Epithelial cell of esophagus (primary cell): ENCODE measurements around the gene ZIC1.

Experiments
- DNase-seq: peaks from one replicate; pipeline ENCODE4 v3.0.0; 2010; ENCODE audit warnings: low read depth
- H3K4me3 ChIP-seq: 2 replicates; pipeline ENCODE4 v1.5.1; 2011; ENCODE audit warnings: mild to moderate bottlenecking, low read length, control low read depth
- TF ChIP-seq, protein P1 (sequence below): IDR thresholded peaks from 2 replicates; pipeline ENCODE4 v1.5.1; 2011; ENCODE audit warnings: low read depth, mild to moderate bottlenecking, low read length, control low read depth, inconsistent platforms; ENCODE audit not compliant: insufficient read depth; ENCODE audit errors: missing control alignments

Gene ZIC1

DNA sequence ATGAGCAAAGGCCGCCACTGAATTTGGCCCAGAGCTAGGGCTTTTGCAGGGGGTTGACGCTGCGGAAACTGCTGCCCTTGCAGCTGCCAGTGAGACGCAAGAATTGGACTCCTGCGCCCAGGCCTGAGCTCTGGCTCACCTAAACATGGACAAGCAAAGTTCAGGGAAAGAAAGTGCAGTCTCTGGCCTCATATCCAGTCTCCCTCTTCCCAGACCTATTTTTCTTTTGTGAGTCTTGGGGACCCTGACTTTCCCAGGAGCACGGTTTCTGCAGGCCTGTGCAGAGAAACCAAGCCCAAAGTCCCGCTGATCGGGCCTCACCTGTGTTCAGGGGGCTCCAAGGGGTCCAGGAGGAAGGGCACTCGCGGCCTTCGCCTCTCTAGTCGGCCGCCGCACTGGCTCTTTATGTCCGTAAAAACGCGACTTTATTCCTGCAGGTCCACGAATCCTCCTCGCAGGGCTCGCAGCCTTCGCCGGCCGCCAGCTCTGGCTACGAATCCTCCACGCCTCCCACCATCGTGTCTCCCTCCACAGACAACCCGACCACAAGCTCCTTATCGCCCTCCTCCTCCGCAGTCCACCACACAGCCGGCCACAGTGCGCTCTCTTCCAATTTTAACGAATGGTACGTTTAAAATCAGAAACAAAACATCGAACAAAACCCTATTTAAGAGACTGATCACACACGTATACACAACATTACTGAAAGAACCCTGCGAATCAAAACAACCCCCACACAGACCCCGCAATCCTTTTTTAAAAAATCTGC, 3.9 kb downstream of the ZIC1 start:
- no peak for DNase-seq
- no peak overlapping the region for H3K4me3 ChIP-seq
- TF ChIP-seq, protein P1, sequence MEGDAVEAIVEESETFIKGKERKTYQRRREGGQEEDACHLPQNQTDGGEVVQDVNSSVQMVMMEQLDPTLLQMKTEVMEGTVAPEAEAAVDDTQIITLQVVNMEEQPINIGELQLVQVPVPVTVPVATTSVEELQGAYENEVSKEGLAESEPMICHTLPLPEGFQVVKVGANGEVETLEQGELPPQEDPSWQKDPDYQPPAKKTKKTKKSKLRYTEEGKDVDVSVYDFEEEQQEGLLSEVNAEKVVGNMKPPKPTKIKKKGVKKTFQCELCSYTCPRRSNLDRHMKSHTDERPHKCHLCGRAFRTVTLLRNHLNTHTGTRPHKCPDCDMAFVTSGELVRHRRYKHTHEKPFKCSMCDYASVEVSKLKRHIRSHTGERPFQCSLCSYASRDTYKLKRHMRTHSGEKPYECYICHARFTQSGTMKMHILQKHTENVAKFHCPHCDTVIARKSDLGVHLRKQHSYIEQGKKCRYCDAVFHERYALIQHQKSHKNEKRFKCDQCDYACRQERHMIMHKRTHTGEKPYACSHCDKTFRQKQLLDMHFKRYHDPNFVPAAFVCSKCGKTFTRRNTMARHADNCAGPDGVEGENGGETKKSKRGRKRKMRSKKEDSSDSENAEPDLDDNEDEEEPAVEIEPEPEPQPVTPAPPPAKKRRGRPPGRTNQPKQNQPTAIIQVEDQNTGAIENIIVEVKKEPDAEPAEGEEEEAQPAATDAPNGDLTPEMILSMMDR = no peak

DNA sequence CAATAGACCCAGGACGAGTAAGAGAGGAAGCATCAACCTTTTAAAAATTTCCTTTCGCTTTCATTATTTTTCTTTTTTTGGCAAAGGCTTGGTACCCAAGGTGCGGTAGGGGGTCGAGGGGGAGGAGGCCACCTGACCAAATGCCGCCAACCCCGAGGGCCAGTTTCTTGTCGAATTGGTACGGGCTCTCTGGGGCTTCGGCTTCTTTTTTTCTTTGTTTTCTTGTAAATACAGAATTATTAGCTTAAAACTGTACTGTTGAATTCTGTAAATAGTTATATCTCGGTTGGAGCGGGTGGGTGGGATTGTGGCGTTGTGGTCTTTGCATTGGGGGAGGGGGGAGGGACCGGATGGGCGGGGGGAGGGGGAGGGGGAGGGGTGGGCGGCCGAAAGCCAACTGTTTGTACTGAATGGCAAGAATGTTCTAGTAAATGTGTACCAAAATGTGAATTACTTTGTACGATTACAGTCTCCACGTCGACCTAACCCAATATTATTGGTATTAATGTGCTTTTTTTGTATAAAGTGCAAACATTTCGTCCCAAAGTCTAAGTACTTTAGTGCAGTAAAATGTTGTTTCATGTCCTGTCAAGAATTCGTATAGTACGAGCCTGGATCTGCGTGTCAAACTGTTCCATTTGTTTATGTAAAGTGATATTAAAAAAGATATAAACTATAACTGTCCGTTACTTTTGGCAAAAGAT, 4.7 kb downstream of the ZIC1 start:
- TF ChIP-seq, protein P1 = no peak
- DNase-seq = no peak
- H3K4me3 ChIP-seq = no peak overlapping the region

DNA sequence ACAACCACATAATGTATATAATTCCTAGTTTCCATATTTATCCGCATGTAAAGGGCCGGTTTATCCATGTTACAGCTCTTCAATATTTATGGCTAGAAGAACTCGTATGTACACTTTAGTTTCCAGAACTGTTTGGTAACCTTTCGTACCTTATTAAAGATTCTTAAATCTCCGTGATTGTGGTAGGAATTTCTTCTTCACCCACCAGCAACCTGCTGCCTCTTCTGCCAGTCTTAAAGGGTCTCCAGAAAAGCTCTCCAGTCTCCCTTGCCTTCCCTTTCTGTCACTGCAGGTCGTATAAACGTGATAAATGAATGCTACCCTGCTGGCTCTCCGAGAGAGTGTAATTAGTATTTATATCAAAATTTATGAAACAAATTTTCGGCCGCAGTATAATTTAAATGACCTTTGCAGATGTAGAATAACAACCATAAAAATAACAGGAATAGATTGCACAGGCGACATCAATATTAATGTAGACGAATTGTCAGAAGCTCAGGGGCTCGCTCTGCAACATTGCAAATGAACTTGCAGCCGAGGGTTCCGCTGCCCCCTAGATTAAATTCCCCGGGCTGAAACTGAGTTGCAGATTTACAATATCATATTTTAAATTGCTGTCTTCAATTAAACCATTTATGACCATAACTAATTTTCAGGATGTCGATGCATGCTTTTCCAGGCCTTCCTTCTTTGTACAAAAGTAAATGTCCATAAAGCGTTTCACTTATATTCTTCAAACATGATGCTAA, 5.4 kb downstream of the ZIC1 start:
- H3K4me3 ChIP-seq = no peak overlapping the region
- DNase-seq = no peak
- TF ChIP-seq, protein P1 = no peak

DNA sequence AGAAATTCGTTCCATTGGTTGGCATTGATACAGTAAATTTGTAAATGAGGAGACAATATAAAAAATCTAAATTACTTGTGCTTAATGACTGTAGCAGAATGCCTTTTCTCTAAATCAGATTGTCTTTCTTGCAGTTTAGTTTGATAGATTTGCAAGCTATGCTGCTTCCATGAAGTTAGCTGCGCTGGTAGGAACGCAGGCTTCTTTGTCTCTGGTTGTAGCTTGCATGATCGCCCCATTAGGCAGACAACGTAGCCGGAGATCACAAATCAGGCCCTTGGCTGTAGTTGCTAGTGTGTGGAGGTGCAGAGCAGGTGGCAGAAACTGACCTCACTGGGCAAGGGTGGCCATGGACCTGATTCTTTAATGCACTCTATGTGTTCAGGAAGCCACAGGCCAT, 6.1 kb downstream of the ZIC1 start:
- no peak overlapping the region for H3K4me3 ChIP-seq
- TF ChIP-seq, protein P1 = no peak
- DNase-seq = no peak

DNA sequence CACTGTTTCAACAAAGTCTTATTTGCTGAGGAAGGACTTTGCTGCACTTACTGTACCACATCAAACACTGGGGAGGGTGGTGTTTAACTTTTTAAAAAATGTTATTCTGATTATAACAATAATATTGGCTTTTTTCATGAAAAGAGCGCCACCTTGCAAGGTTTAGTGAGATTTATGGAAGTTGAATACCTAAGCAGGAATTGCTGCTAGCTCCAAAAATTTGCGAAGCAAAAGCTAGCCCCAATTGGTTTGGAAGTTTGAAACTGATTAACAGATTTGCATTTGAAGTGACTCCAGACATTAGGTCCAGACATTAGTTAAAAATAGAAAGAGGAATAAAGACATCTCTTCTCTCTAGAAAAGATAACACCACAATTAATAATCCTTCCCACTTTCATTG, 6.7 kb downstream of the ZIC1 start:
- DNase-seq = no peak
- no peak overlapping the region for H3K4me3 ChIP-seq
- TF ChIP-seq, protein P1 = no peak

DNA sequence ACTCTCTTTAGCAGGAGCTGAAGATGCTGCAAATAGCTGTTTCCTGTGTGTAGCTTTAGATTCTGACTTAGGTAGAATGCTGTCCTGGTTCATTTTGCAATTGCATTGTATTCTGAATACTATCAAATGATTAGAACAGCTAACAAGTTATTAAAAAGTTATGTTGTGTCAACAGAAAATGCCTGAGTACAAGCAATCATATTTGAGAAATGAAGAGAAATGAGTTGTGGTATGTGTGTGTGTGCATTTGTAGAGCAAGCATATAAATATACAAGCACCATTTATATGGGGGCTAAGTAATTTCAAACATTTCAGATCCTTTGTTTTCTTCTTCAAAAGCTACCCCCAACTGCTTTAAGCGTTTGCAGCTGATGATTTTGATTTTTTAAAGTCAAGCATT, 7.8 kb downstream of the ZIC1 start:
- DNase-seq = no peak
- H3K4me3 ChIP-seq = no peak overlapping the region
- TF ChIP-seq, protein P1 = no peak
